SH-SY5Y (cell line): Measurements from ENCODE around the gene BPIFB3.

Source experiments
- GATA2 ChIP-seq: IDR thresholded peaks from 2 replicates; pipeline ENCODE4 v1.6.1; 2011; ENCODE audit warnings: mild to moderate bottlenecking, low read depth, low read length
- GATA3 ChIP-seq: IDR thresholded peaks from 2 replicates; pipeline ENCODE4 v1.6.1; 2011; ENCODE audit warnings: low read depth, mild to moderate bottlenecking, low read length, moderate library complexity

DNA sequence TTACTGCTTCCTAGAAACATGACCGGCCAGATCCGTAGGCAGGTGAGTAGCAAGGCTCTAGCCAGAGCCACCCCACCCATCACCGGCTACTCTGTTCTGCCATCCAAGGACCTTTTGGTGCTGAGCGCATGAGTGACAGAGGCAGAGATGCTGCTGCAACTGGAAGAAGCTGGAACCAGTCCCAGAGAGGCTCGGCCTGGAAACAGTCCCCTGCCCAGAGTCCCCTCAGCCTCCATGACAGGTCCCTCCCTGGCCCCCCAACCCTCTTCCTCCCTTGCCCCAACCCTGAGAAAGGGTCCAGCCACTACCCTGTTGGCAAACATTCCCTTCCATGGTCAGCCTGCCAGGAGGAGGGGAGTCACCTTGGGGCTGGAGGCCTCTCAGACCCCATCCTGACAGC lies 57.6 kb downstream of the BPIFB3 start:
- TF ChIP-seq GATA2 (no peak), GATA3 (no peak)
